ENCODE measurements around the gene ZNG1B.
"Not testable (repeated sequence)": the region's sequence is repeated elsewhere in the genome, so short reads cannot be mapped to it uniquely, and the experiment has no call there.

Gene ZNG1B

DNA sequence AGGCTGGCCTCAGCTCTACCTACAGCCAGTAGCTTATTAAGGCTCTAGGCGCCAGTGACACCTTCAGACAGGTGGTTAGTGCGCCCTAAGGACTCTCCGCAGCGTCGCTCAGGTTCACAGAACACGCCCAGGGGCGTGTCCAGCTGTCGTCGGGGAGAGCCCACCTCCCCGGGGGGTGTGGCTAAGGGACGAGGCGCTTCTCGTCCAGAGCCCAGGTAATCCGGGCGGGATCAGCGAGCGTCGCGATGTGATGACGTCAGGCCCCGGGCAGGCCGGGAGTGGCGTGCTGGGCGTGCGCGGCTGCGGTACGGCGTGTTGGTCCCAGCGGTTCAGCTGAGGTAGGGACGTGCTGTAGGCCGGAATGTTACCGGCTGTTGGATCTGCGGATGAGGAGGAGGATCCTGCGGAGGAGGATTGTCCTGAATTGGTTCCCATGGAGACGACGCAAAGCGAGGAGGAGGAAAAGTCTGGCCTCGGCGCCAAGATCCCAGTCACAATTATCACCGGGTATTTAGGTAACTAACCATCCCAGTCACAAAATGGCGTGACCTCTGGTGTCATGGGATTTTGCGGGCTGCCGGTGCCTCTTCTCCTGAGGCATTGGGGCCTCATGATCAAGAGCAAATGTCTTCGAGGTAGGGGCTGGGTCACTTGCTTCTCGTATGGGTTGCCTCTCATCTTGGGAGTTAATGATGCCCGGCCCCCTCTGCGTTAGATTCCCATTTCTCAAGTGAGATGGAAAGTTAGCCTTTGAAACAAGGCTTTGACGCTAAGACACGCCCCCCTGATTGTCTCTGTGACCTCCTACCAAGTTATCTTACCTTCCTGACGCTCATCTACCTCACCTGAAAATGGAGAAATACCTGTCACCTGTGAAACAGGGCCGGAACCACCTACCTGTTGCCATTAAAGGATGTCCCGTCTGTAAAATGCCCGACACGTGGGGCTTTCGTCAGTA is at the start of gene ZNG1B:
Gene ZNG1B, plus strand, starts transcription at position 184 of the 958 bp plus-strand sequence. Its CDS starts 178 bp downstream, at position 362.
- not testable (repeated sequence) for H3K36me3 ChIP-seq (ENCODE audit: control insufficient read depth, insufficient read depth, low read length); H3K9me3 ChIP-seq (ENCODE audit: control insufficient read depth, insufficient read depth, low read length); H3K27me3 ChIP-seq (ENCODE audit: control insufficient read depth, insufficient read depth, low read length); H3K9ac ChIP-seq (ENCODE audit: low read depth, low read length); H3K4me1 ChIP-seq (ENCODE audit: control insufficient read depth, insufficient read depth, low read length)
- H3K4me3 ChIP-seq (ENCODE audit: low read depth, low read length): peak within 1 kb of the TSS; percentile 54

DNA sequence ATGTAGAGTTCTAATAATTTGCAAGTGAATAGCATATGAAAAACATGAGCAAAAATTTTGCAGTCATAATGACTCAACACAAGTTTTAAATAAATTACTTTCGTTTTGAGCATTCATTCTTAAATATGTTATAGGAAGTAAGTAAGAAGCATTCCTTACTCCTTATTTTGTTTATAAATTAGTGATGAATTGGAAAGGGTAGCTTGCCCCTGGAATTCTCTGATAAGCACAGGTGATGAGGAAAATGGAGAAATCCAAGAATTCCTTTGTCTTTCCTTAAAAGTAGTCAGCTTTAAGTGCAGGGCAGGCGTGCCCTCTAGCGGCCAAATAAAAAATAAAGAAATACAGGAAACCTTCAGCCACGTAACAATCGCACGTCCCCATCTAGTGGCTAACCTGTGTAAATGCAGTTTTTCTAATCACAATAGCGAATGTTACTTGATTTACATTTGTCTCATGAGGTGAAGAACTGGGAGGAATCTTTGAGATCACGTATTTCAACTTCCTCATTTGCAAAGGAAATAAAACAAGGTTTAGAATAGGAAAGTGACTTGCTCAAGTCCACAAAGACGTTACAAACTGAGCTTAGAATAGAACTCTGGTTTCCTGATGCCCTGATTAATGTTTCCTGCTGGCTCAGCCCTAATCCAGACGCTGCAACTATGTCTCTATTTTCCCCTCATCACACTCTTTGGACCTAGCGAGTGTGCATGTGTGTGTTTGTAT is 47.2 kb upstream of the ZNG1B start:
- no peak overlapping the region for H3K9ac ChIP-seq (ENCODE audit: low read depth, low read length)

DNA sequence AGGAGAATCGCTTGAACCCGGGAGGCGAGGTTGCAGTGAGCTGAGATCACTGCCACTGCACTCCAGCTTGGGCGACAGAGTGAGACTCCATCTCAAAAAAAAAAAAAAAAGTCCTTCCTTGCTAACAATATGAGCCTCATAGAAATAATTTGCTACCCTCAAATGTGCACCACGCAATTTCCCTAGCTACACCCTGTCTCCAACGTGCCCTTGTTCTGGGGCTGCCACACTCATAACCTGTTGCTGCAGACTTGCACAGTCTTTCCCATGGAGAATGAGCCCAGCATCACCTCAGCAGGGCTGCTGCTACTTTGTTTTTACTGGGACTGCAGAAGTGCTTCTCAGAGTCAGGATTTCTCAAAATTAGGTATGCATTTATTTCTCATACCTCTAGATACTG is 46.4 kb upstream of the ZNG1B start:
- H3K27me3 ChIP-seq (ENCODE audit: control insufficient read depth, insufficient read depth, low read length): no peaks in the 10 kb centered on the region
- peaks cover 5% of the 10 kb centered on the region for H3K9me3 ChIP-seq (ENCODE audit: control insufficient read depth, insufficient read depth, low read length)
- H3K4me1 ChIP-seq (ENCODE audit: control insufficient read depth, insufficient read depth, low read length): no peaks in the 10 kb centered on the region
- no peaks in the 10 kb centered on the region for H3K36me3 ChIP-seq (ENCODE audit: control insufficient read depth, insufficient read depth, low read length)
- H3K4me3 ChIP-seq (ENCODE audit: low read depth, low read length): no peak overlapping the region
- no peak overlapping the region for H3K9ac ChIP-seq (ENCODE audit: low read depth, low read length)

More for the DNA sequence above, 47.2 kb upstream of the ZNG1B start:
- no peak overlapping the region for H3K4me3 ChIP-seq (ENCODE audit: low read depth, low read length)
- peaks cover 5% of the 10 kb centered on the region for H3K9me3 ChIP-seq (ENCODE audit: control insufficient read depth, insufficient read depth, low read length)
- H3K4me1 ChIP-seq (ENCODE audit: control insufficient read depth, insufficient read depth, low read length): no peaks in the 10 kb centered on the region
- H3K36me3 ChIP-seq (ENCODE audit: control insufficient read depth, insufficient read depth, low read length): no peaks in the 10 kb centered on the region
- H3K27me3 ChIP-seq (ENCODE audit: control insufficient read depth, insufficient read depth, low read length): no peaks in the 10 kb centered on the region

DNA sequence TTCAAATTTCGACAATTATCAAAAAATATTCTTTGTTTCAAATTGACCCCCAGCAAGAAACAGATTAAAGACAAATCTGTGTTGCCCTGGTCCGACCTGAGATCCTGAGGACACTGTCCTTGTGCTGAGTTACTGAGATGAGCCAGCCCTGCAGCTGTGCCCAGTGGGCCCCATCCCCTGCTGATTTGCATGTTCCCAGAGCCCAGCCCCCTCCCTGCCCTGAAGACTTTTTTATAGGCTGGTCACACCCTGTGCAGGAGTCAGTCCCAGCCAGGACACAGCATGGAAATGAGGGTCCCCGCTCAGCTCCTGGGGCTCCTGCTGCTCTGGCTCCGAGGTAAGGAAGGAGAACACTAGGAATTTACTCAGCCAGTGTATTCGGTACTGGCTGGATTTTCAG is 31.4 kb upstream of the ZNG1B start:
- H3K36me3 ChIP-seq (ENCODE audit: control insufficient read depth, insufficient read depth, low read length): no peaks in the 10 kb centered on the region
- H3K9me3 ChIP-seq (ENCODE audit: control insufficient read depth, insufficient read depth, low read length): no peaks in the 10 kb centered on the region
- H3K4me1 ChIP-seq (ENCODE audit: control insufficient read depth, insufficient read depth, low read length): peaks cover 4% of the 10 kb centered on the region
- no peaks in the 10 kb centered on the region for H3K27me3 ChIP-seq (ENCODE audit: control insufficient read depth, insufficient read depth, low read length)
- H3K4me3 ChIP-seq (ENCODE audit: low read depth, low read length): no peak overlapping the region
- H3K9ac ChIP-seq (ENCODE audit: low read depth, low read length): no peak overlapping the region

DNA sequence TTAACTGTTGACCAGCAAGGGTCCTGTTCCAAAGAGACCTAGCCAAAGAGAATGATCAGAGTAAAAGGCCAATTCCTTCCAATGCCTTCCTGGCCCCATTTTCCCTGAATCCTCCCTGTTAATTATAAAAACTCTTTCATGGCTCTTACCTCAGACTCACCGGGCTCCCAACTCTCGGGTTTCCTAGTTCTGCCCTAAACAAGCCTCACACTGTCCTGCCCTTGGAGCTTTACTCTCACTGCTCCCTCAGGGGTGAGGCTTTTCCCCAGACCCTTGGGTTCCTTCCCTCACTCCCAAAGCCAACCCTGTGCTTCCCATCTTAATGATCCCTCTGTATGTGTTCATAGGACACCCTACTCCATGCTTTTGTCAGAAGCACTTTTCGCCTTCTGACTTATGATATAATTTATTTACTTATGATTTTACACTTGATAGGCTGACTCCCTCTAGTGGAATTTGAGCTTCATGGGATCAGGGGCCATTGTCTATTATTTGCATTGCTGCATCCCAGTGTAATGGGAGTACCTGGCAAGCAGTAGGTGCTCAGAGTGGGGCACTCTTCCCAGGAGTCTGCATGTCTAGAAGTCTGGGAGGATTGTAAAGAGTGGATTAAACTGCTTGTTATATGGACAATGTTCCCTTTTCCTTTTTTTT is 29.9 kb upstream of the ZNG1B start:
- H3K9ac ChIP-seq (ENCODE audit: low read depth, low read length): no peak overlapping the region
- H3K9me3 ChIP-seq (ENCODE audit: control insufficient read depth, insufficient read depth, low read length): no peaks in the 10 kb centered on the region
- no peaks in the 10 kb centered on the region for H3K27me3 ChIP-seq (ENCODE audit: control insufficient read depth, insufficient read depth, low read length)
- peaks cover 4% of the 10 kb centered on the region for H3K4me1 ChIP-seq (ENCODE audit: control insufficient read depth, insufficient read depth, low read length)
- H3K36me3 ChIP-seq (ENCODE audit: control insufficient read depth, insufficient read depth, low read length): no peaks in the 10 kb centered on the region
- H3K4me3 ChIP-seq (ENCODE audit: low read depth, low read length): no peak overlapping the region

DNA sequence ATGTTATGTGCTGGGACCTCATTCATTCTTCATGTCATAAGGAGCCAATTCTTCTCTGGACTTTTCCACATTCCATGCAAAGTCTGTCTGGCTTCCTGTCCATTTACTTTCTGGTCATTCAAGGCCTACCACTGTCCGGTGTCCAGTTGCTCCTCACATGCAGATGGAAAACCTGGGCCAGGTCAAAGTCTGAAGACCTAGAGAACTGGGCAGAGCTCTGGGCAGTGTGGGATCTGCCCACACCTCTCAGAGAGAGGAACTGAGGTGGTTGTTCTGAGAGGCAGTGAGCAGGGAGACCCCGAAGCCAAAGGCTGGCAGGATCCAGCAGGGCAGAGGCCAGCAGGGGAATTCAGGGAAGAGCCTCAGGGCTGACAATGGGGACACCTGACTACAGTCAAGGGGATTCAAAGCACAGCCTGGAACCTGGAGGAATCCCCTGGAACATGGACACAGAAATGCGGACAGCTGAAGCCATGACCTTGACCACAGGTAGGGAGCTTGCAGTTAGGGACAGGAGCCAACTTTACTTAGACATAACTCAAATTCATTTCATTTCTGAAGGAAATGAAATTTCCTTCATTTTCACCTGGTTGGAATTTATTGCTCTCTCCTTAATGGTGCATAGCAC is 25.7 kb upstream of the ZNG1B start:
- H3K4me3 ChIP-seq (ENCODE audit: low read depth, low read length); H3K36me3 ChIP-seq (ENCODE audit: control insufficient read depth, insufficient read depth, low read length); H3K27me3 ChIP-seq (ENCODE audit: control insufficient read depth, insufficient read depth, low read length); H3K4me1 ChIP-seq (ENCODE audit: control insufficient read depth, insufficient read depth, low read length); H3K9ac ChIP-seq (ENCODE audit: low read depth, low read length); H3K9me3 ChIP-seq (ENCODE audit: control insufficient read depth, insufficient read depth, low read length): not testable (repeated sequence)

DNA sequence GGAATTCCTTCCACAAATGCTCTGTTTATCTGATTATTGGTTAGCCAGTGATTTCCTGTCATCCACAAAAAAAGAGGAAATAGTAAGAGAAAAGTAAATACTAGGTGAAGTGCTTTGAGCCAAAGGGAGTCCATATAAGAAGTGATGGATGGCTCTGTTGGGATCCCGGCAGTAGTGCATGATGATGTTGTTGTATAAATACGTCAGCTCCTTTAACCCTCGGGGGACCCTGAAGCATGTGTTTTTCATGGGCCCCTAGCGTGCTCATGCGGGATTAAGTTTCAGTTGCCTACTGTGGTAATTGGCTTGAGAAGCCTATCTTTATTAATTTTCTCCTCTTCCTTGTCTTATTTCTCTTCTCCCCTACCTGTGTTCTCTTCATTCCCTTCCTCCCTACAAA is 24.7 kb upstream of the ZNG1B start:
- H3K9me3 ChIP-seq (ENCODE audit: control insufficient read depth, insufficient read depth, low read length); H3K27me3 ChIP-seq (ENCODE audit: control insufficient read depth, insufficient read depth, low read length); H3K36me3 ChIP-seq (ENCODE audit: control insufficient read depth, insufficient read depth, low read length); H3K4me3 ChIP-seq (ENCODE audit: low read depth, low read length); H3K9ac ChIP-seq (ENCODE audit: low read depth, low read length); H3K4me1 ChIP-seq (ENCODE audit: control insufficient read depth, insufficient read depth, low read length): not testable (repeated sequence)

DNA sequence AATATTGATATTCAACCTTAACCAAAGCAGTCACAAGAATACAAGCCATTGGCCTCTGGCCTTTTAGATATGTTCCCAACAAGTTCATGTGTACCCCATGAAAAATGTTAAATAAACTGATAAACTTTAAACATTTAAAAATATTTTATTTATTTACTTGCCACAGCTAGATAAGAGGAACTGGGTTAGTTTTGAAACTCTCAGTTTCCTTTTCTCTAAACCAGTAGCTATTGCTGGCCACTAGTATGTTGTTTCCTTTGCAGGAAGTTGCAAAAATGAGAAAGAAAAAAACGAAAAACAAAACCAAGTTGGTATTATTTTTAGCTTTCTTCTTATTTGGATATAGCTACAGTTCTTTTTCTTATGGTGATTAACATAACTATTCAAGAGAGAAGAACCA is 5.7 kb upstream of the ZNG1B start:
- H3K36me3 ChIP-seq (ENCODE audit: control insufficient read depth, insufficient read depth, low read length); H3K4me1 ChIP-seq (ENCODE audit: control insufficient read depth, insufficient read depth, low read length); H3K9ac ChIP-seq (ENCODE audit: low read depth, low read length); H3K4me3 ChIP-seq (ENCODE audit: low read depth, low read length); H3K9me3 ChIP-seq (ENCODE audit: control insufficient read depth, insufficient read depth, low read length); H3K27me3 ChIP-seq (ENCODE audit: control insufficient read depth, insufficient read depth, low read length): not testable (repeated sequence)

DNA sequence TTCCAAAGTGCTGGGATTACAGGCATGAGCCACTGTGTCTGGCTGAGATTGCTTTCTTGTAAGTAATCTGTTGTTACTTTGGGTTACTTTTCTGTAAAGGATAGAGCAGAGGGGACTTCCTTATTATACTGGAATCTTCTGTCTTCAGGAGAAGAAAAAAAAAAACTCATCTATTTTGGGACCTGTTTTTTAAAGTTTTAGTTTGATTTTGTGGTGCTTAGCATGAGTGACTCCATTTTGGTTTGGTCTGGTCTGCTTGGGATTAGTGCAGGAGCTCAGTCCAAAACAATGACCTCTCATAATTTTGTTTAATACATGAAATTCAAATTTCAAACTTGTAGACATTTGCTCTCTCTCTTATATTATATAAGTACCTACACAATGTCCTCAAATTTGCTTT is 4.0 kb upstream of the ZNG1B start:
- H3K4me1 ChIP-seq (ENCODE audit: control insufficient read depth, insufficient read depth, low read length); H3K36me3 ChIP-seq (ENCODE audit: control insufficient read depth, insufficient read depth, low read length); H3K9me3 ChIP-seq (ENCODE audit: control insufficient read depth, insufficient read depth, low read length); H3K4me3 ChIP-seq (ENCODE audit: low read depth, low read length); H3K27me3 ChIP-seq (ENCODE audit: control insufficient read depth, insufficient read depth, low read length); H3K9ac ChIP-seq (ENCODE audit: low read depth, low read length): not testable (repeated sequence)

DNA sequence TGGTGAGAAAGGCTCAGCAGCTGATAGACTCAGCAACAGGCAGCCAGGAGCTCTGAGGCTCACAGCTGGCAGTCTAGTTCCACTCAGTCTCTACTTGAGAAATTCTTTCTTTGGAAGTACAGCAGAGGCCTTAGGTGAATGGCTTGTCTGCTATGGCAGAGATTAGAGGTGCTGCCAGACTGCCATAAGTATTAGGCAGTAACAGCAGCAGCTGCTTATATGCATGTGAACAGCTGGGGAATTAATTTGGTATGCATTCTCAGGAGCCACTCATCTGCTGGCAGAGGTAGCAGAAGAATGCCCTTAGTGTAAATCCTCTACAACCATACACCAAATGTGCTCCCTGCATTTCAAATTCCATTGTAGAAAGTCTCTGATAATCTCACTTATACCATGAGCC is 28.3 kb downstream of the ZNG1B start:
- not testable (repeated sequence) for H3K4me3 ChIP-seq (ENCODE audit: low read depth, low read length); H3K36me3 ChIP-seq (ENCODE audit: control insufficient read depth, insufficient read depth, low read length); H3K9ac ChIP-seq (ENCODE audit: low read depth, low read length); H3K9me3 ChIP-seq (ENCODE audit: control insufficient read depth, insufficient read depth, low read length); H3K4me1 ChIP-seq (ENCODE audit: control insufficient read depth, insufficient read depth, low read length); H3K27me3 ChIP-seq (ENCODE audit: control insufficient read depth, insufficient read depth, low read length)

DNA sequence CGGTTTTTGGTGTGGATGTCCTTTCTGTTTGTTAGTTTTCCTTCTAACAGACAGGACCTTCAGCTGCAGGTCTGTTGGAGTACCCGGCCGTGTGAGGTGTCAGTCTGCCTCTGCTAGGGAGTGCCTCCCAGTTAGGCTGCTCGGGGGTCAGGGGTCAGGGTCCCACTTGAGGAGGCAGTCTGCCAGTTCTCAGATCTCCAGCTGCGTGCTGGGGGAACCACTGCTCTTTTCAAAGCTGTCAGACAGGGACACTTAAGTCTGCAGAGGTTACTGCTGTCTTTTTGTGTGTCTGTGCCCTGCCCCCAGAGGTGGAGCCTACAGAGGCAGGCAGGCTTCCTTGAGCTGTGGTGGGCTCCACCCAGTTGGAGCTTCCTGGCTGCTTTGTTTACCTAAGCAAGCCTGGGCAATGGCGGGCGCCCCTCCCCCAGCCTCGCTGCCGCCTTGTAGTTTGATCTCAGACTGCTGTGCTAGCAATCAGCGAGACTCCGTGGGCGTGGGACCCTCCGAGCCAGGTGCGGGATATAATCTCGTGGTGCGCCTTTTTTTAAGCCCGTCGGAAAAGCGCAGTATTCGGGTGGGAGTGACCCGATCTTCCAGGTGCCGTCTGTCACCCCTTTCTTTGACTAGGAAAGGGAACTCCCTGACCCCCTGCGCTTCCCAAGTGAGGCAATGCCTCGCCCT is 39.3 kb downstream of the ZNG1B start:
- H3K4me1 ChIP-seq (ENCODE audit: control insufficient read depth, insufficient read depth, low read length); H3K9ac ChIP-seq (ENCODE audit: low read depth, low read length); H3K9me3 ChIP-seq (ENCODE audit: control insufficient read depth, insufficient read depth, low read length); H3K27me3 ChIP-seq (ENCODE audit: control insufficient read depth, insufficient read depth, low read length); H3K36me3 ChIP-seq (ENCODE audit: control insufficient read depth, insufficient read depth, low read length): not testable (repeated sequence)
- peak overlapping the region; percentile 22 for H3K4me3 ChIP-seq (ENCODE audit: low read depth, low read length)

Measured in iPS-15b (cell line).